NCI-H2171 (cell line): ENCODE measurements around the gene OR4C45.
A peak's percentile ranks its signal among the peaks of the same experiment; 100 is the strongest.
"Not testable (repeated sequence)": the region's sequence is repeated elsewhere in the genome, so short reads cannot be mapped to it uniquely, and the experiment has no call there.

Source experiments
- DNase-seq: peaks from one replicate; lab custom pipeline; 2025; lab: John Stamatoyannopoulos, UW

OR4C45 gene

GRCh38 chr11:50032574-50032973 lies at the start of gene OR4C45:
Gene OR4C45, plus strand, starts transcription at chr11:50032874.
- no peak for DNase-seq

- peak; percentile 74 for DNase-seq
Measured at GRCh38 chr11:49995565-49995964, 37.1 kb upstream of the OR4C45 start.

DNA sequence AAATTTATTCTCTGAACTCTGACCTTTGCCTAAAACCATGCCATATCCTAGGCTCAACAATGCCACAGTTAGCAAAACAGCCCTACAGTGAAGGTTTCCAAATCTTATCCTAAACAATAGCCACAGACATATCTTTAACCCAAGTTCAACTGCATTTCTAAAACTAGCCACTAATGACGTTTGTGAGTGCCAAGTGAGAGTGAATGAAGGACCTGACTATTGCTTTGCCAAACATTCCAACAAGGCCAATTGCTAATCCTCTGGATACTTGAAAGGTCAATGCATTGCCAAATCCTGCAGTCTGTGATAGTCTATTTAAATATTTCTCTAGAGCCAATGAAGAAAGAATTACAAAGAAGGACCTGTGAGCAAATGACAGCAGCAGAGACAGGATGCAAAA lies 2.5 kb upstream of the OR4C45 start:
- no peak for DNase-seq

DNA sequence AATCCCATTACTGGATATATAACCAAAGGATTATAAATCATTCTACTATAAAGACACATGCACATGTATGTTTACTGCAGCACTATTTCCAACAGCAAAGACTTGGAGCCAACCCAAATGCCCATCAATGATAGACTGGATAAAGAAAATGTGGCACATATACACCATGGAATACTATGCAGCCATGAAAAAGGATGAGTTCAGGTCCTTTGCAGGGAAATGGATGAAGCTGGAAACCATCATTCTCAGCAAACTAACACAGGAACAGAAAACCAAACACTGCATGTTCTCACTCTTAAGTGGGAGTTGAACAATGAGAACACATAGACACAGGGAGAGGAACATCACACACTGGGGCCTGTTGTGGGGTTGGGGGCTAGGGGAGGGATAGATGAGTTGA lies 3.6 kb downstream of the OR4C45 start:
- not testable (repeated sequence) for DNase-seq

GRCh38 chr11:50037251-50037650 lies 4.6 kb downstream of the OR4C45 start:
- no peak for DNase-seq

GRCh38 chr11:50044647-50045046 lies 12.0 kb downstream of the OR4C45 start:
- no peak for DNase-seq

GRCh38 chr11:50063056-50063455 lies 30.4 kb downstream of the OR4C45 start:
- DNase-seq: not testable (repeated sequence)

- DNase-seq: no peak
Measured at GRCh38 chr11:50070389-50070788, 37.7 kb downstream of the OR4C45 start.

- no peak for DNase-seq
Measured at GRCh38 chr11:50071584-50072225, 39.0 kb downstream of the OR4C45 start.

- DNase-seq: no peak
Measured at GRCh38 chr11:50072226-50073112, 39.8 kb downstream of the OR4C45 start.

DNA sequence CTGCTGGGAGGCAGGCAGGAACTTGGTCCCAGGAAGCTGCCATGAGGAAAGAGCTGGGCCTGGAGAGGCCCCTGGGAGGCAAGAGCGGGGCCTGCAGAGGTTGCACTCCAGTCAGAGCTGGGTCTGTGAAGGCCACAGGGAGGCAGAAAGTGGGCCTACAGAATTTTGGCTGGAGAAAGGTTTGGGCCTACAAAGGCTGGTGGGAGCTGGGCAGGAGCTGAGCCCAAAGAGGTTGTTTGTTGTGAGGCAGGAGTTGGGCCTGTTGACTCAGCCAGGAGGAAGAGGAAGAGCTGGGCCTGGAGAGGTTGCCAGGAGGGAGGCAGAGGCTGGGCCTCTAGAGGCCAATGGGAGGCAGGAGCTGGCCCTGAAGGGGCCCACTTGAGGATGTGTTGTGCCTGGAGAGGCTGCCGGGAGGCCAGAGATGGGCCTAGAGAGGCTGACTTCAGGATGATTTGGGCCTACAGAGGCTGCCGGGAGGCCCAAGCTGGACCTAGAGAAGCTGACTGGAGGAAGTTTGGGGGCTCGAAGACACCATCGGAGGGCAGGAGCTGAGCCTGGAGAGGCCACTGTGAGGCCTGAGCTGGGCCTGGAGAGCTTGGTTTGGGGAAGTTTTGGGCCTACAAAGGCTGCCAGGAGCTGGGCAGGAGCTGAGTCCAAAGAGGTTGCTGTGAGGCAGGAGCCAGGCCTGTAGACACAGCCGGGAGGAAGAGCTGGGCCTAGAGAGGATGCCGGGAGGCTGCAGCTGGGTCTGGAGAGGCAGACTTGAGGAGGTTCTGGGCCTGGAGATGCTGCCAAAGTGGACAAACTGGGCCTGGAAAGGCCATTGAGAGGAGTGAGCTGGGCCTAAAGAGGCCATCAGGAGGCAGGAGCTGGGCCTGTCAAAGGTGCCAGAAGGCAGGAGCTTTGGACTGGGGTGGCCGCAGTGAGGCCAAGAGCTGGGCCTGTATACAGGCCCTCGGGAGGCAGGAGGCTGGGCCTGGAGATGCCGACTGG lies 40.7 kb downstream of the OR4C45 start:
- DNase-seq: no peak

- DNase-seq: no peak
Measured at GRCh38 chr11:50074161-50074560, 41.5 kb downstream of the OR4C45 start.

GRCh38 chr11:50075856-50076255 lies 43.2 kb downstream of the OR4C45 start:
- no peak for DNase-seq

GRCh38 chr11:50077526-50077925 lies 44.9 kb downstream of the OR4C45 start:
- no peak for DNase-seq

DNA sequence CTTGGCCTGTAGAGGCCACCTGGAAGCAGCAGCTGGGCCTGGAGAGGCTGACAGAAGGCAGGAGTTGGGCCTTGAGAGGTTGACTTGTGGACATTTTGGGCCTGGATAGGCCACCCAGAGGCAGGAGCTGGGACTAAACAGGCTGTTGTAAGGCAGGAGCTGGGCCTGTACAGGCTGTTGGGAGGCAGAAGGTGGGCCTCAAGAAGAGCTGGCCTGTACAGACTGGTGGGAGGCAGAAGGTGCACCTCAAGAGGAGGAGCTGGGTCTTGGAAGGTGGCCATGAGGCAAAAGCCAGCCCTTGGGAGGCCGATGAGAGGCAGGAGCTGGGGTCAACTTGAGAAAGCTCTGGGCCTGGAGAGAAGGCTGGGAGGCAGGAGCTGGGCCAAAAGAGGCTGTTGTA lies 45.3 kb downstream of the OR4C45 start:
- DNase-seq: no peak

DNA sequence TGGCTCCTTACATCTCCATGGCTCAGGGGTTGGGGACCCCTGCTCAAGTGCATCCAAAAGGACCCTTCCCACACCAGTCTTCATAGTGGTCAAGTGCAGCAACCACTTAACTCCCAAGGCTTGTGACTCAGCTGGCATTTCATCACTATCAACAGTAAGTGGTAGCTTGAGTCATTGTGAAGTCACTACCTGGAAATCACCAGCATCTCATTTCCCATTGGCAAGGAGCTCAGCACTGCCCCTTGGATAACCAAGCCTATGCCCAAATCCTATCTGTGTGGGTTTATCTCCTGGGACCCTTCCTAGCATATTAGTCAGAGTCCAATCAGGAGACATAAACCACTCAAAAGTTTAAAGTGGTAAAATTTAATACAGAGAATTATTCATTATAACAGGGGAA lies 46.3 kb downstream of the OR4C45 start:
- DNase-seq: not testable (repeated sequence)

DNA sequence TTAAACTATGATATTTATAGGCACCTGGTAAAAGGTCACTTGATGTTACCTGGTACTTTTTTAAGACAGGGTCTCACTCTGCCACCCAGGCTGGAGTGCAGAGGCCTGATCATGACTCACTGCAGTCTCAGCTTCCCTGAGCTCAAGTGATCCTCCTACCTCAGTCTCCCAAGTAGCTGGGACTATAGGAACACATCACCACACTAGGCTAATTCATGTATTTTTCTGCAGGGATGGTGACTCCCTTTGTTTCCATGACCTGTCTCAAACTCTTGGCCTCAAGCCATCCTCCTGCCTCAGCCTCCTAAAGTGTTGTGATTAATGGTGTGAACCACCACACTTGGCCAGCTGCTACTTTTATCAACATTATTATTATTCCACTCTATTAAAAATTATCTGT lies 47.6 kb downstream of the OR4C45 start:
- no peak for DNase-seq
